GM21528 (cell line): Measurements from ENCODE around the gene E2F3.

Experiments
- ATAC-seq: cut with Tn5 transposase; IDR thresholded peaks from one replicate; pipeline ENCODE4 v1.9.1; 2021; ENCODE audit warnings: mild to moderate bottlenecking, moderate library complexity; ENCODE audit not compliant: unreplicated experiment, low FRiP score

The E2F3 gene

DNA sequence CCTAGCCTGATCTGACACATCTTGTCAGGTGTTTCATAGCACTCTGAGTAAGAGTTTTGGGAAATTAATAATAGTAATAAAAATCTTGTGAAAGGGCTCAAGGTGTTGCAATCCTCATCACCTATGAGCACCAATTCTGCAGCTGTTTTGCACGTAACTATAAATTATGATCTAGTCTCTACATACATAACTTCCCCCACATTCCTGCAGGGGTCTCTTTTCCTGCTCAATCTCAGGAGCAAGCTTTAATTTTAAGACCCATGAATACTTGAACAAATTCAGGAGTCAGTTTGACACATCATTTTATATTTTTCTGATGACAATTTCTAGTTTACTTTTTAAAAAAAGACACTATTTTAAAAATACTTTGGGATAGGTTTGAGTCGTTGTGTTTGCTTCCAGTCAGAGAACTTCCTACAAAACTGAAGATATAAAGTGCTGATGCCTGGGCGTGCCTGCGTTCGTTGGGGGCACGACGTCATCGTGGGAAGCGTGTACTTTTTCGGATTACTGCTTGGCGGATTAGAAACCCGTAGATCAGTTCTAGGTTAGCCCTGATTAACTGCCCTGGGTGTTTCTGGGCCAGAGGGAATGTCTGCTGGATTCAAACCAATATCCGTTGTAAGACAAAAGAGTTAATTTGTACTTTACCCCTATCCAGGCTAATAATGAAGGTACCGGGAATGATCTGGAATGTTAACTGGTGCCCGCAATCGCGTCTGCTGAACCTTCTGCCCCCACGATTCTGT is 1.0 kb upstream of the E2F3 start:
- ATAC-seq, result no peak

DNA sequence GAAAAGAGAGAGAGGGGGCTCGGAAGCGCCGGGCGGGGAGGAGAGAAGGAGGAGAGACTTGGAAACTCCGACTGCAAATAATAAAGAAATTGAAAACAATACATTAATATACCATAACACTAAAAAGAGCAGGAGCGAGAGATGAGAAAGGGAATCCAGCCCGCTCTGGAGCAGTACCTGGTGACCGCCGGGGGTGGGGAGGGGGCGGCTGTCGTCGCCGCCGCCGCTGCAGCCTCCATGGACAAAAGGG is 338 bp downstream of the E2F3 start:
- no peak for ATAC-seq

GRCh38 chr6:20402342-20403069 is 827 bp downstream of the E2F3 start:
- ATAC-seq, result peak; percentile 2

- peak; percentile 49 for ATAC-seq
Measured at GRCh38 chr6:20403070-20403765, 1.5 kb downstream of the E2F3 start.

GRCh38 chr6:20403766-20404640 is 2.3 kb downstream of the E2F3 start:
- no peak for ATAC-seq

DNA sequence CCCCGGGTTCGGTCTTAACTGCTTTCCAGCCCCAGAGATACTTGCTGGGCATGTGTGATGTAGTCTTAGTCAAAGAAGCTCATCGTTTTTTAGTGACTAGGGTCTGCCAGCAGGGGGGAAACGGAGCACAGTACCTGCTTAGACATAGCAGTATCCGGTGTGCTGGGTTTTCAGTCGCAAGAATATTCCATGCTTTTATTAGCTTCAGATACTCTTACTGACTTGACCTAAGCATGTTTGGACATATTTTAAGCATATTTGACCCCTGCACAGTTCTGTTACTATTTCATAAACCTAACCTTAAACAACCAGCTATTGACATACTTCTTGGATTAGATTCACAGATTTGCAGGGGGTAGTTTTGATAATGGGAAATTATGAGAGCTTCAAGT is 3.0 kb downstream of the E2F3 start:
- ATAC-seq, result peak; percentile 29

DNA sequence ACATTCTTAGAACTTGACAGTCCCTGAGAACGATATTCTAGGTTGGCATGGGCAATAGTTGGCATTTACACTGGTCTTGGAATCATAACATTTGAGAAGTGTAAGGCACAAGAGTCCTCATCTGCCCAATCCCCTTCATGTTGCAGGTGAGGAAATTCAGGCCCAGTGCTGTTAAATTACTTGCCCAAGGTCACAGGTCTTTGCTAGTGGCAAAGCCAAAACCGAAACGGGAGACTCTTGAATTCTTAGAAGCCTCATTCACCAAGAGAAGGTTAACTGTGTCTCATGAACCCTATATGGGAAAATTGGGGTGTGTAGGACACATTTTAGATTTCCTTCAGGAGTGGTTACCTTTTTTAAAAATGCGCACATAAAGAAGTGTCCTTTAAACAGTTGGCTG is 7.2 kb downstream of the E2F3 start:
- no peak for ATAC-seq

DNA sequence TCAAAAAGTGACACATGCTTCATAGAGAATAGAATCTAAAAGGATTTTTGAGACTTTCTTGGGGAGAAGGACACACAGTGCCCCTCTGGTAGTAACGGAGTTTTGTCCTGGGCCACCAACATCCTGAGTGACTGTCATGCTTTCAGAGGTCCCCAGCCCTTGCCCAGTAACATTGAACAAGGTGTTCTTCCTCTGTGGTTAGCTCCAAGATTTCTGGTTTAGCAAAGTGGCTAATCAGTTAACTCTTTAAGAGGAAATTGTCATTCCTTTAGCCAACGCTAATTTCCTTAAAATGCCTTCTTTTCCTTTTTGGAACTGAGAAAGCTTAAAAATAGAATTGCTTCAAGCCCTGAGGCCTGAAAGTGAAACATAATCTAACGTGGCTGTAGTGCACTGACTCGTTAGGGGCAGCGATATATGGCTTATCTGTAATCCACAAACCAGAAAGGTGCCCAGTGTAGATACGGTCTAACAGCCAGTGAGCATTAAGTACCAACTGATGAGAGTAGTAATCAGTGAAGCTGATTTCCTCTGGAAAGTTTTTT is 7.8 kb downstream of the E2F3 start:
- ATAC-seq, result peak; percentile 94

DNA sequence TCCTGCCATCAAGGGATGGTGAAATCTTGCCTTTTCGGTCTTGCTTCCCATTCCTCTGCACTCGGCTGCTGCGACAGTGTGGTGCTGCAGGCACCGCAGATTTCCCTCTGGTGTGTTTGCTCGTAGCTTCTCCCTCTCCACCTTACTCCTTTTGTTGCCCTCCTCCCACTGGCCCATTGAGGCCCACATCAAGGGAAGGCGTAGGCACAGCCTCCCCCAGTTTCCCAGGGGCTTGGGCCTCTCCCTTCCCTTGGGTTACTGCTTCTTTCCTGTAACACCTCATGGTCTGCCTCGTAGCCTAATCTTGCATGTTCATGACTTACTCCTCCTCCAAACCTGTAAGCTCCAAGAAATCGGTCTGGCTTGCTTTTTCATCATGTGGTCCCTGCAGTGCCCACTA is 9.9 kb downstream of the E2F3 start:
- ATAC-seq, result no peak

DNA sequence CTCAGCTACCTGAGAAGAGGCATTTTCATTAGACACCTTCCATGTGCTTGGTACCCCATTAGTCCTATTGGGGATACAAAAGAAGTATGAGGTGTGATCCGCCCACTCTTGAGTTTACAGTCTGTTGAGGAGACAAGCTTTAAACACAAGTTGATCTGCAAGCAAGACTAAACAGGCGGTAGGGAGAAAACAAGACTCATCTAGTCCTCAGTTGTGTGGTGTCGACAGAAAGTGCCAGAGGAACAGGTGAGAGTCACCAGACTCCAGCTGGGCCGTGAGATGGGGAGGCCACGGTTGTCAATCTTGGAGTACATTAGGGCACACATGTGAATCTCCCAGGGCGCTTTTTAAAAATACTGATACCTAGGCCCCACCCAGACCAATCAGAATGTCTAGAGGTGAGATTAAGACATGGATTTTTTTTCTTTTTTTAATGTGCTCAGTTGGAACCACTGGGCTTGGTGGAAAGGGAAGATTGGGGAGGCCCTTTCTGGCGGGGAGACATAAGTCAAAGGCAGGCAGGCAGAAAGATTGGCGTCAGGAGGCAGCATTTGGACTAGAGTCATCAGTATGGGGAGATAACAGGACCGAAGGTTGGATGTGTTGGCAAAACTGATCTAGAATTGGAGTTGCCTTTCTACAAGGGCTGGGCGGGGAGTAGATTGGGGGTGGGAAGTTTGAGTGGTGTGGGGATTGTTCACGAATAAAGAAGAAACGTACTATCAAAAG is 10.4 kb downstream of the E2F3 start:
- no peak for ATAC-seq

DNA sequence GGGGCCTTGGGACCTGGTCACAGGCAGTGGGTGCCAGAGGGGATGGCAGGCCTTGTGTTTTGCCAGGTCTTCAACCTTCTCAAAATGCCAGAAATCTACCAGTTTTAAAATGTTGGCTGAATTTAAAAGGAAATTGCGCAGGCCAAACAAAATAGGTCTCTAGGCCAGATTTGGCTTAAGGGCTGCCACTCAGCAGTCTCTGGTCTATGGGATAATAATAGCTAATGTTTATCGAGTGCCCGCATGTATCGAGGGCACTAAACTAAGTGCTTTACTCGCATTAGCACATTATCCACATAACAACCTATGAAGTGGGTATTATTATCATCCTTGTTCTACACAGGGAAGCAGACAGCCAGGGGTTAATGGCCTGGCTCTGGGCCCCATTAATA is 11.0 kb downstream of the E2F3 start:
- ATAC-seq, result no peak

- ATAC-seq, result no peak
Measured at GRCh38 chr6:20413826-20414225, 12.1 kb downstream of the E2F3 start.

GRCh38 chr6:20414711-20415110 is 13.0 kb downstream of the E2F3 start:
- ATAC-seq, result no peak

DNA sequence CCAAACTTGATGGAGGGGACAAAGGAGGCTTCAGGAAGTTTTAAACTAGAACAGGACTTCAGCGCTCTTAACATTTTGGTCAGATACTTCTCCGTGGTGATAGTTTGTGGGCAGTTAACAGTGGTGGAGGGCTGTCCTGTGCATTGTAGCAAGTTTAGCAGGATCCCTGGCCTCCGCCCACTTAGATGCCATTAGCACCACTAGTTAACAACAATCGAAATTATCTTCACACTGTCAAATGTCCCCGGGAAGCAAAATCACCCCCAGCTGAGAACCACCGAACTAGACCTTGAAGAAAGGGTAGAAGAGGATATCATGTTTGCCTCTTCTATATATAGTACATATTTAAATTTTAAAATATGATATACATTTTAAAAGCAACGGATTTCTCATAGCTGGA is 13.6 kb downstream of the E2F3 start:
- ATAC-seq, result no peak

GRCh38 chr6:20415712-20416454 is 14.2 kb downstream of the E2F3 start:
- ATAC-seq, result no peak

GRCh38 chr6:20416567-20417345 is 15.1 kb downstream of the E2F3 start:
- ATAC-seq, result no peak

DNA sequence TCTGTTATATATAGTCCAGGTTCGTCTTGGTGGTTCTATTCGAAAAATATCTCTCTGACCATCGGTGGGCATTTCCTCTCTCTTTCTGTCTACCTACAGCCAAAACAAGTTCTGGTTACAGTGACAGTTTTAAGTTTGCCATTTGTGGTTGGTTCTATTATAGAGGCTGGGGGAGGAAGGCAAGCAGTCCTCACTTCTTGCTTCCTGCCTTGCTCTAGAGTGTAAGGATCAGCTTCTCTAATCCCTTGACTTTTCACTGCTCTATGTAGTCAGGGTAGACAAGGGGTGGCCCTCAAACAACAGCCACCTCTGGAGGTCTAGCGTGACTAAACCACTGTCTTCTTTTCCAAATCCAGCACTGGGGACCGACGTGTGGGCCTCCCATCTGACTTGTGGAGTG is 16.1 kb downstream of the E2F3 start:
- peak; percentile 68 for ATAC-seq
